Transverse colon (tissue), 4 donors: ENCODE measurements around the gene IGSF9. TPM values are rescaled to one million over a fixed set of nuclear protein-coding genes. Genes with fewer than 3 reads are reported as not detected.

Experiments
- DNase-seq: peaks from one replicate; pipeline ENCODE4 v3.0.0-alpha.2; 2019
- H3K27ac ChIP-seq, 4 donors: fragments of 200-600 bp; sonication (generic); 2 replicates each; pipeline ENCODE4 v1.5.1; 2016 to 2018; ENCODE audit warnings: inconsistent platforms in 4 of 4
- H3K27me3 ChIP-seq: fragments of 200-600 bp; sonication (generic); 2 replicates; pipeline ENCODE4 v1.5.1; 2017; ENCODE audit warnings: inconsistent platforms
- H3K36me3 ChIP-seq, 4 donors: fragments of 200-600 bp; sonication (generic); 2 replicates each; pipeline ENCODE4 v1.5.1; 2017 to 2019; ENCODE audit warnings: inconsistent platforms in 4 of 4
- H3K4me1 ChIP-seq, 4 donors: fragments of 200-600 bp; sonication (generic); 2 replicates each; pipeline ENCODE4 v1.5.1; 2017 to 2020; ENCODE audit warnings: inconsistent platforms in 4 of 4
- H3K4me3 ChIP-seq, 4 donors: fragments of 200-600 bp; sonication (generic); 1 replicate in 1 of 4; 2 replicates in 3 of 4; pipeline versions ENCODE4 v1.5.1 to v1.6.1; 2017 to 2019; ENCODE audit warnings: inconsistent platforms in 4 of 4
- H3K9me3 ChIP-seq, 2 donors: fragments of 200-600 bp; sonication (generic); 2 replicates each; pipeline ENCODE4 v1.5.1; 2017 to 2019; ENCODE audit warnings: inconsistent platforms in 2 of 2
- CTCF ChIP-seq, 5 experiments: fragments of 200-600 bp in 3 of 5; fragments of 450-650 bp in 2 of 5; sonication (generic) in 3 of 5; IDR thresholded peaks; 1 replicate in 2 of 5; 2 replicates in 3 of 5; pipeline ENCODE4 v1.5.1; 2016 to 2017; ENCODE audit warnings: antibody characterized with exemption in 5 of 5, inconsistent platforms in 3 of 5, mild to moderate bottlenecking in 2 of 5, moderate library complexity in 1 of 5
- EP300 ChIP-seq: sonication (generic); formaldehyde crosslinking; IDR thresholded peaks from one replicate; pipeline ENCODE4 v1.6.1; 2017; ENCODE audit warnings: antibody characterized with exemption, low read depth
- POLR2A ChIP-seq: fragments of 450-650 bp; IDR thresholded peaks from one replicate; pipeline ENCODE4 v1.6.1; 2016; ENCODE audit warnings: antibody characterized with exemption, mild to moderate bottlenecking, moderate library complexity
- POLR2AphosphoS5 ChIP-seq, 3 donors: sonication (generic); formaldehyde crosslinking; IDR thresholded peaks; one replicate each; pipeline ENCODE4 v1.6.1; 2016; ENCODE audit warnings: antibody characterized with exemption in 3 of 3
- WGBS, 2 donors: methylation state at CpG; one replicate each; pipeline ENCODE4 v1.1.5; 2018; ENCODE audit warnings: low coverage in 1 of 2; 5-methylcytosine and 5-hydroxymethylcytosine counted together
- in situ Hi-C, 4 donors: fragments of 200-750 bp; cut with MboI; loops; one replicate each; pipeline versions ENCODE4 v1.15.0 to v1.15.1; 2017; ENCODE audit warnings: low sequenced_read_pairs in 3 of 4, low pct_ligation_motif_present in 1 of 4, low pct_unique_long_range_greater_than_20kb in 1 of 4
- intact Hi-C: fragments of 100-400 bp; cut with DNase I; formaldehyde crosslinking; loops from one replicate; pipeline ENCODE4 v1.15.1; 2023; ENCODE audit warnings: low total_unique reads
- total RNA-seq, 4 donors: library from RNA; depleted of rRNA; stranded (reverse); fragments of >200 nt; gene quantifications; one replicate each; pipeline ENCODE4 v1.1.0, GENCODE V29; 2016

Gene IGSF9
- total RNA-seq, 4 donors from 2014 or later: 40.7 to 137 (median 81.3) TPM

- in situ Hi-C loops: no loop called here
- Histone ChIP-seq H3K4me1 (peaks cover 22 to 75% (median 57%) of the 10 kb centered on the region in 4 donors), H3K9me3 (no peaks in the 10 kb centered on the region), H3K27me3 (no peaks in the 10 kb centered on the region), H3K36me3 (peaks cover 0 to 22% (median 16%) of the 10 kb centered on the region in 4 donors), H3K4me3 (no peak overlapping the region), H3K27ac (peak overlapping the region; percentile 4 to 51 (median 31))
- intact Hi-C loops: no loop called here
- no peak for DNase-seq
- TF ChIP-seq EP300 (no peak), CTCF (IDR thresholded peaks at IDR 0.05) (no peak), POLR2AphosphoS5 (IDR thresholded peaks at IDR 0.05) (no peak), POLR2A (no peak)
- 79 to 84% methylated on average over 4 to 13 of the region's 13 CpGs for WGBS, 2 donors
Observed at GRCh38 chr1:159918352-159919200, 26.8 kb downstream of the IGSF9 start.

- intact Hi-C loops: no loop called here
- Histone ChIP-seq H3K27ac (peak overlapping the region; percentile 4 to 51 (median 31)), H3K4me3 (no peak overlapping the region), H3K4me1 (peaks cover 19 to 75% (median 55%) of the 10 kb centered on the region in 4 donors), H3K27me3 (no peaks in the 10 kb centered on the region), H3K9me3 (no peaks in the 10 kb centered on the region), H3K36me3 (peaks cover 0 to 22% (median 16%) of the 10 kb centered on the region in 4 donors)
- in situ Hi-C loops: no loop called here
- TF ChIP-seq POLR2AphosphoS5 (IDR thresholded peaks at IDR 0.05) (no peak), POLR2A (no peak), EP300 (no peak), CTCF (IDR thresholded peaks at IDR 0.05) (no peak)
- DNase-seq: peak; percentile 38
- WGBS, 2 donors: 54% methylated on average over 5 of the region's 5 CpGs; no CpG with 5 or more reads in 1 of the 2 donors
Observed at GRCh38 chr1:159917533-159918351, 27.7 kb downstream of the IGSF9 start.

GRCh38 chr1:159916242-159917051 is 29.0 kb downstream of the IGSF9 start:
- peaks cover 0 to 22% (median 16%) of the 10 kb centered on the region in 4 donors for H3K36me3 ChIP-seq
- intact Hi-C loops (no loop called here), in situ Hi-C loops (no loop called here)
- no peak for DNase-seq
- peaks cover 8 to 70% (median 49%) of the 10 kb centered on the region in 4 donors for H3K4me1 ChIP-seq
- WGBS, 2 donors: 30 to 46% methylated on average over 4 to 9 of the region's 9 CpGs
- H3K4me3 ChIP-seq: no peak overlapping the region
- peak in 1 of 3 donors; percentile 7 for TF ChIP-seq POLR2AphosphoS5 (IDR thresholded peaks at IDR 0.05)
- no peak for TF ChIP-seq POLR2A
- no peak for TF ChIP-seq EP300
- no peaks in the 10 kb centered on the region for H3K9me3 ChIP-seq
- peak overlapping the region; percentile 51 to 75 (median 59) for H3K27ac ChIP-seq
- no peaks in the 10 kb centered on the region for H3K27me3 ChIP-seq

DNA sequence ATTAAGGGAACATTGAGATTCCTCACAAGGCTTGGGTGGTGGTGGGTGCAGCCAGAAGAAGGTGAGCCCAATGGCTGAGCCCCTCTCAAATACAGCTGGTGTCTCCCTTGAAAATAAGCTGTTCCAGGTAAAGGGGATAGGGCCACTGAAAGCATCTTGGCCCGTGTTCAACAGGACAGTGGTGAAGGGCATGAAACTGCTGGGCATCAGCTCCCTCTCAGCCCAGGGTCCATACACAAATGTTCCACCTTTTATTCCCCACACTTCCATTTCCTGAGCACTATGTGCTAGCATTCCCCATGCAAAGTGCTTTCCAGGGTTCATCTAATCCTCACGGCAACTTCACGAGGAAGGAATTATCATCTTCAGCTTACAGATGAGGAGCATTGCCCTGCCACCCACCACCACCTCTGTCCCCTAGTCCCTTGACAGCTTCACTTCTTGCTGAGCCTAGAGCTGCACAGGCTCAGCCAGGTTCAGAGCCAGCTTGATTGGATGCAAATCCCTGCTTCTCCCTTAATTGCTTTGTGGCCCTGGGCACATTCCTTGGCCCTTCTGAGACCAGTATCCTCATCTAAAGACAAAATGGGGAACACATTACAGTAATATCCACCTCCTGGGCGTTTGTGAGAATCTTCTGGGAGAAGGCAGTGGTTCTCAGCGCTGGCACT is 29.7 kb downstream of the IGSF9 start:
- intact Hi-C loops: no loop called here

More for the DNA sequence above, 29.7 kb downstream of the IGSF9 start:
- no peak for TF ChIP-seq POLR2A
- TF ChIP-seq EP300: no peak
- no peak for TF ChIP-seq POLR2AphosphoS5 (IDR thresholded peaks at IDR 0.05)
- TF ChIP-seq CTCF (IDR thresholded peaks at IDR 0.05): no peak
- Histone ChIP-seq H3K36me3 (peaks cover 0 to 22% (median 16%) of the 10 kb centered on the region in 4 donors), H3K27ac (peak overlapping the region; percentile 51 to 75 (median 59)), H3K9me3 (no peaks in the 10 kb centered on the region), H3K27me3 (no peaks in the 10 kb centered on the region), H3K4me1 (peaks cover 7 to 73% (median 46%) of the 10 kb centered on the region in 4 donors), H3K4me3 (no peak overlapping the region)
- no peak for DNase-seq
- WGBS, 2 donors: 51 to 67% methylated on average over 2 to 5 of the region's 5 CpGs
- in situ Hi-C loops: no loop called here
